B cell (primary cell): ENCODE measurements around the gene SFTPA2. TPM values are rescaled to one million over a fixed set of nuclear protein-coding genes. Genes with fewer than 3 reads are reported as not detected.

ENCODE experiments used
- ATAC-seq: fragments of 200-7000 bp; cut with Tn5 transposase; one replicate; pipeline ENCODE4 v1.10.0; 2021; ENCODE audit warnings: low read depth, mild to moderate bottlenecking, moderate number of reproducible peaks, moderate library complexity
- CTCF ChIA-PET: fragments of 350-600 bp; sonication (Branson Sonifier 250); formaldehyde crosslinking; loops from one replicate; lab custom pipeline; 2021; ENCODE audit warnings: antibody characterized with exemption, inconsistent platforms; lab: Charles Lee
- POLR2A ChIA-PET: fragments of 350-600 bp; sonication (Branson Sonifier 250); formaldehyde crosslinking; loops from one replicate; lab custom pipeline; 2021; ENCODE audit warnings: antibody characterized with exemption; lab: Charles Lee
- DNase-seq: peaks from one replicate; pipeline ENCODE4 v3.0.0; 2013
- H2AFZ ChIP-seq: 2 replicates; pipeline ENCODE4 v1.6.1; 2012; ENCODE audit warnings: mild to moderate bottlenecking, low read depth, low read length; ENCODE audit not compliant: insufficient read depth, poor library complexity, severe bottlenecking
- H3K27ac ChIP-seq, 2 donors: 1 replicate in 1 of 2; 2 replicates in 1 of 2; pipeline ENCODE4 v1.5.1; 2012 to 2013; ENCODE audit warnings: low read length in 2 of 2, mild to moderate bottlenecking in 2 of 2, moderate library complexity in 1 of 2
- H3K27me3 ChIP-seq, 4 experiments: fragments of 200-600 bp in 1 of 4; sonication (generic) in 1 of 4; replicated peaks in 1 of 4; 1 replicate in 2 of 4; 2 replicates in 2 of 4; pipeline versions ENCODE4 v1.6.1 to v1.7.0; 2013 to 2016; ENCODE audit warnings: low read length in 3 of 4, mild to moderate bottlenecking in 2 of 4, mixed read lengths in 1 of 4, moderate library complexity in 1 of 4; ENCODE audit not compliant: insufficient read depth in 4 of 4, control insufficient read depth in 3 of 4; ENCODE audit errors: control extremely low read depth in 1 of 4
- H3K36me3 ChIP-seq, 2 experiments: replicated peaks in 1 of 2; 1 replicate in 1 of 2; 2 replicates in 1 of 2; pipeline versions ENCODE4 v1.6.1 to v1.7.1; 2013; ENCODE audit warnings: low read length in 1 of 2; ENCODE audit not compliant: insufficient read depth in 2 of 2, control insufficient read depth in 1 of 2; ENCODE audit errors: control extremely low read depth in 1 of 2, extremely low read depth in 1 of 2
- H3K4me1 ChIP-seq, 2 donors: fragments of 200-600 bp in 1 of 2; sonication (generic) in 1 of 2; 1 replicate in 1 of 2; 2 replicates in 1 of 2; pipeline versions ENCODE4 v1.5.1 to v1.6.1; 2013 to 2017; ENCODE audit warnings: low read length in 2 of 2; ENCODE audit not compliant: control insufficient read depth in 2 of 2, insufficient read depth in 2 of 2
- H3K4me2 ChIP-seq: replicated peaks from 2 replicates; pipeline ENCODE3; 2012; ENCODE audit warnings: mild to moderate bottlenecking, low read depth, low read length; ENCODE audit not compliant: poor library complexity, severe bottlenecking
- H3K4me3 ChIP-seq, 5 experiments: fragments of 200-600 bp in 1 of 5; sonication (generic) in 1 of 5; 1 replicate in 3 of 5; 2 replicates in 2 of 5; pipeline versions ENCODE4 v1.5.1 to v1.7.0; 2011 to 2016; ENCODE audit warnings: low read length in 4 of 5, mild to moderate bottlenecking in 4 of 5, low read depth in 2 of 5, control low read depth in 1 of 5, moderate library complexity in 1 of 5; ENCODE audit not compliant: insufficient read depth in 1 of 5; ENCODE audit errors: control extremely low read depth in 1 of 5, extremely low read depth in 1 of 5
- H3K79me2 ChIP-seq: fragments of 200-600 bp; sonication (generic); one replicate; pipeline ENCODE4 v1.6.0; 2016; ENCODE audit warnings: low read length; ENCODE audit not compliant: control insufficient read depth, insufficient read depth
- H3K9ac ChIP-seq: fragments of 200-600 bp; sonication (generic); 2 replicates; pipeline ENCODE4 v1.6.1; 2017; ENCODE audit warnings: mild to moderate bottlenecking, low read length, moderate library complexity
- H3K9me3 ChIP-seq, 3 donors: one replicate each; pipeline versions ENCODE4 v1.6.1 to v1.7.1; 2013; ENCODE audit warnings: low read length in 2 of 3; ENCODE audit not compliant: control insufficient read depth in 2 of 3, insufficient read depth in 1 of 3; ENCODE audit errors: control extremely low read depth in 1 of 3
- H4K20me1 ChIP-seq: 2 replicates; pipeline ENCODE4 v1.6.0; 2012; ENCODE audit warnings: mild to moderate bottlenecking, low read length; ENCODE audit not compliant: insufficient read depth, control insufficient read depth, poor library complexity, severe bottlenecking
- H3K27ac Mint-ChIP-seq: one replicate; pipeline ENCODE4 v1.8.0; 2021; ENCODE audit warnings: mixed read lengths
- H3K27me3 Mint-ChIP-seq: one replicate; pipeline ENCODE4 v1.8.0; 2021; ENCODE audit warnings: mixed read lengths
- H3K4me1 Mint-ChIP-seq: one replicate; pipeline ENCODE4 v1.8.0; 2021; ENCODE audit warnings: mixed read lengths
- H3K4me3 Mint-ChIP-seq: one replicate; pipeline ENCODE4 v1.8.0; 2021; ENCODE audit warnings: mixed read lengths
- H3K9me3 Mint-ChIP-seq: one replicate; pipeline ENCODE4 v1.8.0; 2022; ENCODE audit warnings: mixed read lengths; ENCODE audit not compliant: insufficient read depth
- CTCF ChIP-seq: fragments of 200-600 bp; IDR thresholded peaks from one replicate; pipeline ENCODE4 v1.8.0; 2022; ENCODE audit warnings: antibody characterized with exemption, mild to moderate bottlenecking
- EZH2 ChIP-seq: IDR thresholded peaks from 2 replicates; pipeline ENCODE4 v1.6.1; 2012; ENCODE audit warnings: borderline replicate concordance, low read depth, mild to moderate bottlenecking, moderate library complexity, low read length; ENCODE audit not compliant: insufficient read depth, poor library complexity, severe bottlenecking
- WGBS: methylation state at CpG from one replicate; pipeline ENCODE4 v1.1.5; 2013; ENCODE audit warnings: missing lambda C conversion rate; ENCODE audit not compliant: insufficient coverage; 5-methylcytosine and 5-hydroxymethylcytosine counted together
- intact Hi-C: fragments of 100-400 bp; cut with micrococcal nuclease; formaldehyde crosslinking; loops from one replicate; pipeline ENCODE4 v1.10.0; 2022
- polyA plus RNA-seq: library from polyadenylated mRNA; depleted of rRNA; stranded (reverse); fragments of >200 nt; gene quantifications from 2 replicates; pipeline ENCODE4 v1.2.3, GENCODE V29; 2012
- total RNA-seq, 2 donors: library from RNA; stranded (reverse); fragments of 120-200 nt in 1 of 2; gene quantifications; 1 replicate in 1 of 2; 2 replicates in 1 of 2; pipeline versions ENCODE4 v1.2.3 to v1.2.4, GENCODE V29; 2013 to 2022

SFTPA2 gene
- total and polyA plus RNA-seq, 2 donors (not counting 1 experiment from before 2014, with no cell fraction given): not detected

DNA sequence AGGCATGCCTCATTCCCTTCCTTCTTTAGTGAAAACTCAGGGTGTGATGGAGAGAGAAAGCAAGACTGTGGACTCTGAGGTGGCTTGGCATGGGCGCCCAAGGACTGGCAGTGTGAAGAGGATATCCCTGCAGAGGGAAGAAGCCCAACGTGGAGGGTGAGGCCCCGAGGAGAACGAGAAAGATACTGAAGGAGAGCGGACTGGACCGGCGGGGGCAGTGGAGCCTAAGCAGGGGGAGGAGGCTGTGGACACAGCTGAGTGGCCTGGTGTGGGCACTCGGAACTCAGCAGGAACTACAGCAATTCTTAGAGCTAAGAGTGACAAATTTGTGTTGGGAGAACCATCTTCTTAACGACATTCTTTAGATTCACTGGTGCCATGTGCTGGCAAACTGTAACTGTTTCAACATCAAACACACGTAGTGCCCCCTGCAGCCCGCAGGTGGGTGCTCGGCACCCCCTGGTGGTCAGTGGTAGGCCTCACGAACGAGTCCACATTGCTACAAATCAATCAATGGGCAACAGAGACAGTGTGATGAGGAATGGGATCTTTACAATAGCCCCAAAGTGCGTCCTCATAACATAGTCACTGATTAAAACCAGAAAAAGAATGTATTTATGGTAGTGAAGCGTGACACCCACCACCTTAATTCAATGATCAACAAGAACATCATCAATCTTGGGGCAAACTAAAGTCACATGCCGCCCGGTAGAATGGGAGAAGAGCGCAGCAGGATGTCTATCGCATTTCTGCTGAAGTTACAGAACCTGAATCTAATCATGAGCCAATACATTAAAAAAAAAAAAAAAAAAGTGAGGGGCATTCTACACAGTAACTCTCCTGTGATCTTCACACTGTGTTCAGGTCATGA is 48.5 kb upstream of the SFTPA2 start:
- POLR2A ChIA-PET: no interaction called here
- 63% methylated on average over 12 of the region's 20 CpGs for WGBS
- CTCF ChIA-PET: interaction anchor here (1.9 kb wide), 1 partner anchor 234 kb away, joined by 5 read pairs; no protein-coding TSS in a partner anchor

More for the DNA sequence above, 48.5 kb upstream of the SFTPA2 start:
- no peaks in the 10 kb centered on the region for H3K9me3 ChIP-seq
- intact Hi-C loops: no loop called here
- TF ChIP-seq CTCF (peak; percentile 34), EZH2 (no peak)
- ATAC-seq: no peak
- Mint-ChIP-seq H3K9me3 (no peaks in the 10 kb centered on the region), H3K27me3 (peaks cover 3% of the 10 kb centered on the region), H3K27ac (no peak overlapping the region), H3K4me1 (no peaks in the 10 kb centered on the region), H3K4me3 (no peak overlapping the region)
- no peak overlapping the region for H2AFZ ChIP-seq
- H3K27me3 ChIP-seq: no peaks in the 10 kb centered on the region
- H3K79me2 ChIP-seq: no peaks in the 10 kb centered on the region
- DNase-seq: peak; percentile 22
- H4K20me1 ChIP-seq: no peaks in the 10 kb centered on the region
- H3K4me3 ChIP-seq: no peak overlapping the region
- no peak overlapping the region for H3K4me2 ChIP-seq
- H3K4me1 ChIP-seq: no peaks in the 10 kb centered on the region
- no peak overlapping the region for H3K27ac ChIP-seq
- H3K9ac ChIP-seq: no peak overlapping the region
- H3K36me3 ChIP-seq: no peaks in the 10 kb centered on the region
